ENCODE results near the gene SYNGAP1.

The SYNGAP1 gene

DNA sequence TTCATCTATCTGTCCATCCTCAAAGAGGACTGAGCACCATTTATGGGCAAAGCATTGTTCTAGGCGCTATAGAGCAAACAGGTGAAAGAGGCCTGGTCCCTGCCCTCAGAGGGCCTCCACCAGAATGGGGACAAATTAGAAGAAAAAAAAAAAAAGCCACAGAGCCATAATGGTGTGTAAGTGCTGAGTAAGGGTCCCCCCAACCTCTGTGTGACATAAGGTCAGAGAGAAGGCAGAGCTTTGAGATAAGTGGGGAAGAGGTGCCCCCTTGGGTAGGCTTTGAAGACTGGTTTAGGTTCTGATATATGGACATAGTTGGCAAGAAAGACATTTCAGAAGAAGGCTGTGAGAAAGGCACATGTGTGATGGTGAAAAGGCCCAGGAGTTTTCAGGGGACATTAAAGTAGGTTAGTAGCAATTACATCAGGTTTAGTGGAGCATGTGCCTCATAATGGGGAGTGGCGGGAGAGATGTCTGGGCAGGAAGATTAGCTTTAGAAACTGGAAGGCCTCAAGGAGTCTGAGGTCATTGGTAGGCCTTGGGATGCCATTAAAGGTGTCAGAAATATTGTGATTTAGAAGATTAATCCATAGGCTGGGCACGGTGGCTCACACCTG is 19.2 kb downstream of the SYNGAP1 start:
- DNase-seq (ENCODE audit: low read depth in 2 of 2) = no peak

- no peak for DNase-seq (ENCODE audit: low read depth in 2 of 2)
Measured at GRCh38 chr6:33439956-33440648, 20.2 kb downstream of the SYNGAP1 start.

DNA sequence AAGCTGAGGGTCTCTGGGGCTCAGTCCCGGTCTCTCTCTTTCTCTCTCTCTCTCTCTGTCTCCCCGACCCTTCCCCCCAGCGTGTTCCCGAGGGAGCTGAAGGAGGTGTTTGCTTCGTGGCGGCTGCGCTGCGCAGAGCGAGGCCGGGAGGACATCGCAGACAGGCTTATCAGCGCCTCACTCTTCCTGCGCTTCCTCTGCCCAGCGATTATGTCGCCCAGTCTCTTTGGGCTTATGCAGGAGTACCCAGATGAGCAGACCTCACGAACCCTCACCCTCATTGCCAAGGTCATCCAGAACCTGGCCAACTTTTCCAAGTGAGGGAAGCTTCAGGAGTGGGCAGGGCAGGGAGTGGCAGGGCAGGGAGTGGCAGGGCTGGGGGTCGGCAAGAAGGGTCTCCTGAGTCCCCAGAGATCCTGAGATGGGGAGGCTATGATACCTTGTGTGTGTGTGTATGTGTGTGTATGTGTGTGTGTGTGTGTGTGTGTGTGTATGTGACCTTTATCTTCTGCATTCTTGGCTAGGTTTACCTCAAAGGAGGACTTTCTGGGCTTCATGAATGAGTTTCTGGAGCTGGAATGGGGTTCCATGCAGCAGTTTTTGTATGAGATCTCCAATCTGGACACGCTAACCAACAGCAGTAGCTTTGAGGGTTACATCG is 20.9 kb downstream of the SYNGAP1 start:
- no peak for DNase-seq (ENCODE audit: low read depth in 2 of 2)

- no peak for DNase-seq (ENCODE audit: low read depth in 2 of 2)
Measured at GRCh38 chr6:33441457-33441856, 21.6 kb downstream of the SYNGAP1 start.

- DNase-seq (ENCODE audit: low read depth in 2 of 2) = no peak
Measured at GRCh38 chr6:33442283-33442682, 22.4 kb downstream of the SYNGAP1 start.

DNA sequence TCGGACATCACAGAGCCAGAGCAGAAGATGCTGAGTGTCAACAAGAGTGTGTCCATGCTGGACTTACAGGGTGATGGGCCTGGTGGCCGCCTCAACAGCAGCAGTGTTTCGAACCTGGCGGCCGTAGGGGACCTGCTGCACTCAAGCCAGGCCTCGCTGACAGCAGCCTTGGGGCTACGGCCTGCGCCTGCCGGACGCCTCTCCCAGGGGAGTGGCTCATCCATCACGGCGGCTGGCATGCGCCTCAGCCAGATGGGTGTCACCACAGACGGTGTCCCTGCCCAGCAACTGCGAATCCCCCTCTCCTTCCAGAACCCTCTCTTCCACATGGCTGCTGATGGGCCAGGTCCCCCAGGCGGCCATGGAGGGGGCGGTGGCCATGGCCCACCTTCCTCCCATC is 23.2 kb downstream of the SYNGAP1 start:
- DNase-seq (ENCODE audit: low read depth in 2 of 2) = no peak

- no peak for DNase-seq (ENCODE audit: low read depth in 2 of 2)
Measured at GRCh38 chr6:33443619-33444504, 24.0 kb downstream of the SYNGAP1 start.

DNA sequence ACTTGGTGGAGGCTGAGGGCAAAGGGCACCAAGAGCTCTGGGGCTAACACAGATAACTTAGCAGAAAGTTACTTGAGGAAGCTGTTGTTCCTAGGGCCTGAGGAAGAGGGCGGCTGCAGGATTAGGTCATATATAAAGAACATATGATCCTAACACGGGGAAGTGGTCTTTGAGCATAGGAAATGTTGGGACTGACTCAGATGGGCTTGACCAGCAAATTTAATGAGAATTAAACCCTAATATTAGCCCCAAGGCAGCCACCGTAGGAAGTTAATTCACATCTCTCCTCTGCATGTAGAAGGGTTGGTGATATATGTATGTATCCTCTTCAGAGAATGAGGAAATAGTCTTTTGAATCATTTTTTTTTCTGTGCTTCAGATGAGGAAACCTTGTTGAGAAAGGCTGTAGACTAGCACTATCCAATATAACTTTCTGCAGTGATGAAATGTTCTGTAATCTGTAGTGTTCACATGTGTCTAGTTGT is 25.3 kb downstream of the SYNGAP1 start:
- DNase-seq (ENCODE audit: low read depth in 2 of 2) = no peak

DNA sequence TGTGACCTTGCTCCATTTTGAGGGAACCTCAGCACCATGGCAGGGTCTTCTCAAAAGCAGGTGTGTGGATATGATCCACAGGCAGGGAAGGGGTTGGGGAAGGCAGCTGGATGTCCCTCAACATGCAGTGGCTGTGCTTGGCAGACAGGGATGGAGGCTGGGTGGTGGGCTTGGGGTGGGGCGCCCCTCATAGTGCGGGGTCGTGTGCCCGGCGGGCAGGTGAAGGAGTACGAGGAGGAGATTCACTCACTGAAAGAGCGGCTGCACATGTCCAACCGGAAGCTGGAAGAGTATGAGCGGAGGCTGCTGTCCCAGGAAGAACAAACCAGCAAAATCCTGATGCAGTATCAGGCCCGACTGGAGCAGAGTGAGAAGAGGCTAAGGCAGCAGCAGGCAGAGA is 26.5 kb downstream of the SYNGAP1 start:
- no peak for DNase-seq (ENCODE audit: low read depth in 2 of 2)

DNA sequence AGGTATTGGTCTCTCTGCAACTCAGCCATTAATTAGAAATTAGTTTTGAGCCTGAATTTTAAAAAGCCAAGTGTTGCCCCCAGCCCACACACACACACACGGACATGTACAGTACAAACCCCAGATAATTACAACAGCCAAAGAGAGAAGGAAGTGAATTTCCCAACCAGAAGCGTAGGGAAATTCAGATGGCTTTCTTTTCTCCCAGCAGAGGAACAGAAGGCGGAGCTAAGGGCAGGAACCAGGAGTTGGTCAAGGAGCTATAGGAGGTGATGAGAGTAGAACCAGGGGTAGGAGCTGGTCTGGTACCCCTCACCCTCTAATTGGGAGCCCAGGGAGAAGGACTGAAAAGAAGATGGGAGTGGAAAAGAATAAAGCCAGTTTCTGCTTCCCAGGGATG is 30.6 kb downstream of the SYNGAP1 start:
- DNase-seq (ENCODE audit: low read depth in 2 of 2) = no peak

- no peak for DNase-seq (ENCODE audit: low read depth in 2 of 2)
Measured at GRCh38 chr6:33451606-33452005, 31.7 kb downstream of the SYNGAP1 start.

GRCh38 chr6:33452496-33452895 is 32.6 kb downstream of the SYNGAP1 start:
- no peak for DNase-seq (ENCODE audit: low read depth in 2 of 2)

DNA sequence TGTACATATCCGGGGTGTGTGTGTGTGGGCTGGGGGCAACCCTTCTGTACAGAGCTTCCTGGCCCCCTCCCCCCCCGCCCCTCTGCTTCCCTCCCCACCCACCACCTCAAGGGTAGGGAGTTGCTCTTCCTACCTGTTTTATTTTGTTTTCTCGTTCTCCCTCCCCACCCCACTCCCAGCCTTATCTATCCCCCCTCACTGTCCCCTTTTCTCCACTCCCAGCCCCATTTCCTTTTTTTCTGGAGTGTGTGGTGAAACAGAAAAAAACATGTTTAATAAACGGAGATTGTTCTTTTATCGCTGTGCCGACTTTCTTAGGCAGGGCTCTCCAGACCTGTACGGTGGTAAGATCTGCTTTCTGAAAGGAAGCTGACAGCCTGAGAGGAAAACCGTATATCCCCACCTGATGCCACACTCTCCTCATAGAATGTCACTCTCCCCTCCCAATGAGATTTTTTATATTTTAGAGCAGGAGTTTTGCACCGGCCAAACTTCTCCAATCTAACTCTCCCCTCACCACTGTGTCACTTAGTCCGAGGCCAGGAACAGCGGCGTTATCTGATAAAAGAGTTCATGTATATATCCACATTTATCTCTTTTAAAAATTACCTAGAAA is 33.6 kb downstream of the SYNGAP1 start:
- DNase-seq (ENCODE audit: low read depth in 2 of 2) = no peak

DNA sequence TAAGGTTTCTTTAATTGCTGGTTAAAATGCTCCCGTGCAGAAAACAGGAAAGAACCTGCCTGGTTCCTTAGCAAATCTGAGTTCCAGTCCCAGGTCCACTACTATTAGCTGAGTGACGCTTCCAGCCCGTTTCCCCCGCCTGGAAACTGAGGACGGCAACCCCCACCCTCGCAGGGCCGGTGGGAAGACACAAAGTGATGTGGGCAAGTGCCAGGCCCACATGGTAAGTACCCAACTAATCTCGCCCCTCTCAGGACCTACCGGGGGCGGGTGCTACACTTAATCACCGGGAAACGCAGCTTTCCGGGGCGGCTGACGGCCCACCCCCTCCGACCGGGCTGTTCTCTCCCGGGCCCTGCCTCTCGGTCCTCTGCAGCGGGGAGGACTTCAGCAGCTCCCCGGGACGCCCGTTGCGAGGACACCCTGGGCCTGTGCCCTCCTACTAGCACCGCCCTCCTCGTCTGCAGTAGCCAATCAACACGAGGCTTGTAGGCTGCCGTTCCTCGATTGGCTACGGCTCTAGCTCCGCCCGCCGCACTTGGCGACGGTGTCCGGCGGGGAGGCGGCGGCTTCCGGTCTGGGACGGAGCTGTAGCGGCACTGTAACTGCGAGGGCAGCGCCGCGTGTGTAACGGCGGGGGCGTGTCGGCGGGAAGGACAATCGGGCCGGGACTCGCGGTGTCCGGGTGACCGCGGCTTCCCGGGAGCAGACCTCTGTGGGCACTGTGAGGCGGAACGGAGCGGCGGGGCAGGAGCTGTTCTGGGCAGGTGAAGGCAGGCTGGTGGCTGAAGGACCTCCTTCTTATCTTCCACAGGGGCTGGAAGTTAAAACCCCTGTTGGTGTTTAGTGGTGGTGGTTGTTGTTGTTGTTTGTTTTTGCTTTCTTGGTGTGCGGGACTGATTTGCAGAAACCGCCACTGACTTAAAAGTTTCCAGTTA is 34.4 kb downstream of the SYNGAP1 start, which contains the start of gene ZBTB9:
TSS of gene ZBTB9 (plus strand) at position 568 of the 938 bp plus-strand sequence. CDS start 525 bp downstream, outside the sequence.
- DNase-seq (ENCODE audit: low read depth in 2 of 2) = peak; percentile 84 to 86

- DNase-seq (ENCODE audit: low read depth in 2 of 2) = no peak
Measured at GRCh38 chr6:33455051-33455450, 35.2 kb downstream of the SYNGAP1 start.

GRCh38 chr6:33456156-33456555 is 36.3 kb downstream of the SYNGAP1 start:
- no peak for DNase-seq (ENCODE audit: low read depth in 2 of 2)

- DNase-seq (ENCODE audit: low read depth in 2 of 2) = no peak
Measured at GRCh38 chr6:33458676-33459075, 38.8 kb downstream of the SYNGAP1 start.

DNA sequence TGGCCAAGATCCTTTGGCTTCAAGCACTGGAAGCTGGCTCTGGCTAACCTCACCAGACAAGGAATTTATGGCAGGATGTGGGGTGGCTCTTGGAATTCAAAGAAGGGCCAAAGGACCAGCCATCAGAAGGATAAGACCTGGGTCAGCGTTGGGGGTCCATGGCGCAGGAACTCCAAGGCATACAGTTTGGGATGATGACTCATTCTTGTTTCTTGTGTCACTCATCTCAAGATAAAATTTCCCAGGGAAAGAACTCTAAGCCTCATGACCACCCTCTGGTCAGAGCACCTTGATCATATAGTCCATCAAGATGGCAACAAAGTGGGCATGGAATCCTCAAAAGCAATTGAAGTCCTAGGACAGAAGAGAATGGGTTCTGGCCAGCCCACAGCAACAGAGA is 39.4 kb downstream of the SYNGAP1 start:
- DNase-seq (ENCODE audit: low read depth in 2 of 2) = no peak

DNA sequence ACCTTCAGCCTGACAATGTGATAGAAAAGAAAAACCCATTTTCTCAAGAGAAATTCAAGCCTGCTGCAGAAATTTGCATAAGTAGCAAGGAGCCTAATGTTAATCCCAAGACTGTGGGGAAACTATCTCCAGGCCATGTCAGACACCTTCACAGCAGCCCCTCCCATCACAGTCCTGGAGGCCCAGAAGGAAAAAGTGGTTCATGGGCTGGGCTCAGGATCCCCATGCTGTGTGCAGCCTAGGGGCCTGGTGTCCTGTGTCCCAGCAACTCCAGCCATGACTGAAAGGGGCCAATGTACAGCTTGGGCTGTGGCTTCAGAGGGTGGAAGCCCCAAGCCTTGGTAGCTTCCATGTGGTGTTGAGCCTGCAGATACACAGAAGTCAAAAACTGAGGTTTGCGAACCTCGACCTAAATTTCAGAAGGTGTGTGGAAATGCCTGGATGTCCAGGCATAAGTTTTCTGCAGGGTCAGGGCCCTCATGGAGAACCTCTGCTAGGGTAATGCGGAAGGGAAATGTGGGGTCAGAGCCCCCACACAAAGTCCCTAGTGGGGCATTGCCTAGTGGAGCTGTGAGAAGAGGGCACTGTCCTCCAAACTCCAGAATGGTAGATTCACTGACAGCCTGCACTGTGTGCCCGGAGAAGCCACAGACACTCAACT is 46.3 kb downstream of the SYNGAP1 start:
- no peak for DNase-seq (ENCODE audit: low read depth in 2 of 2)

- no peak for DNase-seq (ENCODE audit: low read depth in 2 of 2)
Measured at GRCh38 chr6:33467091-33467490, 47.2 kb downstream of the SYNGAP1 start.

All from stimulated activated CD4-positive, alpha-beta T cell treated with anti-CD3 and anti-CD28 coated beads, Interleukin-1b, Interleukin-23, amount 100 ng/mL, for 4 hours (primary cell).